NB4 (cell line): Measurements from ENCODE around the gene NHERF1.
A peak's percentile ranks its signal among the peaks of the same experiment; 100 is the strongest.

Source experiments
- DNase-seq: peaks from one replicate; pipeline ENCODE4 v3.0.0; 2010; ENCODE audit warnings: low read depth
- H3K4me3 ChIP-seq: one replicate; pipeline ENCODE4 v1.5.1; 2011; ENCODE audit warnings: mild to moderate bottlenecking, low read depth, low read length, moderate library complexity
- CTCF ChIP-seq: IDR thresholded peaks from one replicate; pipeline ENCODE4 v1.5.1; 2012; ENCODE audit warnings: low read depth, low read length
- MYC ChIP-seq: IDR thresholded peaks from 2 replicates; pipeline ENCODE4 v1.6.1; 2011; ENCODE audit warnings: low read depth, low read length
- POLR2A ChIP-seq: IDR thresholded peaks from 2 replicates; pipeline ENCODE4 v1.6.1; 2011; ENCODE audit warnings: mild to moderate bottlenecking; ENCODE audit not compliant: insufficient read length; ENCODE audit errors: extremely low read depth
- TF ChIP-seq, protein P1 (sequence below): IDR thresholded peaks from 2 replicates; pipeline ENCODE4 v1.6.1; 2011; ENCODE audit warnings: low read depth, low read length

The NHERF1 gene

GRCh38 chr17:74748529-74749278 lies at the start of gene NHERF1:
Gene NHERF1 (plus strand): TSS chr17:74748628. CDS start chr17:74748847, 219 bp downstream.
- TF ChIP-seq POLR2A, result peak; percentile 94
- no peak for TF ChIP-seq MYC
- TF ChIP-seq CTCF, result peak; percentile 6
- H3K4me3 ChIP-seq, result peak within 1 kb of the TSS; percentile 77
- DNase-seq, result peak; percentile 93

- DNase-seq, result no peak
- no peak for TF ChIP-seq POLR2A
- no peak for TF ChIP-seq CTCF
- no peak for TF ChIP-seq MYC
- TF ChIP-seq, protein P1, sequence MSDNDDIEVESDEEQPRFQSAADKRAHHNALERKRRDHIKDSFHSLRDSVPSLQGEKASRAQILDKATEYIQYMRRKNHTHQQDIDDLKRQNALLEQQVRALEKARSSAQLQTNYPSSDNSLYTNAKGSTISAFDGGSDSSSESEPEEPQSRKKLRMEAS, result no peak
- no peak overlapping the region for H3K4me3 ChIP-seq
Observed at GRCh38 chr17:74699236-74699635, 49.2 kb upstream of the NHERF1 start.

GRCh38 chr17:74702116-74702871 lies 46.1 kb upstream of the NHERF1 start:
- peak; percentile 15 for DNase-seq
- TF ChIP-seq, protein P1, result no peak
- TF ChIP-seq MYC (no peak), POLR2A (no peak), CTCF (no peak)
- H3K4me3 ChIP-seq, result no peak overlapping the region

DNA sequence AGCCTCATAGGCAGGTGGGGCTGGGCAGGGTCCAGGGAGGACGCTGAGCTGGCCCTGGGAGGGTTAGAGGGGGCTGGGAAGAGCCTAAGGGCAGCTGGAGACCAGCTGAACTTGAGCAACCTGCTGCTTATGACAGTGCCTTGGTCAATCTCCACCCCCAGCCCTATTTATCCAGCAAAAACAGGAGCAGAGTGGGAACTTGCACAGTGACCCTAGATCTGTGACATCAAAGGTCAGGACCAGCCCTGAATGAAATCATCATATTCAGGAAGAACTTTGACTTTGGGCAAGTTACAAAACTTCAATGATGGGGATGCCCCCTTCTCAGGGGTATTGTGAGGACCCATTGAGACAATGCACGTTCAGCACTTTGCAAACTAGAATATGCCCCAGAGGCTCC lies 45.1 kb upstream of the NHERF1 start:
- TF ChIP-seq POLR2A, result no peak
- TF ChIP-seq, protein P1, result no peak
- no peak for TF ChIP-seq MYC
- TF ChIP-seq CTCF, result no peak
- DNase-seq, result no peak
- no peak overlapping the region for H3K4me3 ChIP-seq

- TF ChIP-seq MYC (no peak), POLR2A (no peak), CTCF (no peak)
- TF ChIP-seq, protein P1, result no peak
- H3K4me3 ChIP-seq, result no peak overlapping the region
Observed at GRCh38 chr17:74704544-74704943, 43.9 kb upstream of the NHERF1 start.

More at GRCh38 chr17:74704544-74704943, 43.9 kb upstream of the NHERF1 start:
- no peak for DNase-seq
